GM21367 (cell line): ENCODE results near the gene KHDC3L.

Experiments
- ATAC-seq: cut with Tn5 transposase; IDR thresholded peaks from one replicate; pipeline ENCODE4 v1.9.1; 2021; ENCODE audit not compliant: unreplicated experiment

Gene KHDC3L, protein sequence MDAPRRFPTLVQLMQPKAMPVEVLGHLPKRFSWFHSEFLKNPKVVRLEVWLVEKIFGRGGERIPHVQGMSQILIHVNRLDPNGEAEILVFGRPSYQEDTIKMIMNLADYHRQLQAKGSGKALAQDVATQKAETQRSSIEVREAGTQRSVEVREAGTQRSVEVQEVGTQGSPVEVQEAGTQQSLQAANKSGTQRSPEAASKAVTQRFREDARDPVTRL

DNA sequence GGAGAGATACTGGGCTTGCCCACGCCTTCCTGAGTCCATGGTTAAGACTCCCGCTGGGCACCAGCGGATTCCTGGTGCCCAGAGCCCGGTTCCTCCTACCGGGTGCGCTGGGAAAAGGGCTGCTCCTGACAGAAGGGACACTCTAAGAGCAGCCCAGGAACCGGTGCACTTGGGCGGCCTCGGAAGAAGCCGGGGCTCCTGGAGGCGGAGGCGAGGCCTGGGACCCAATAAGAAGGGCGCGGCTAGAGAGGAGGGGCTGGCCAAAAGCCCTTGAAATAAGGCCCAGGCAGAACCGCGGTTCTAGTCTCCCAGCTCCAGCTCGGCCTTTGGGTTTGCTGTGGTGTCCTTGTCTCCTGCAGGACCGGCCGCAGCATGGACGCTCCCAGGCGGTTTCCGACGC lies at the start of gene KHDC3L:
Gene KHDC3L, plus strand, starts transcription at position 301 of the 400 bp plus-strand sequence. Its CDS starts 72 bp downstream, at position 373.
- ATAC-seq, result no peak

DNA sequence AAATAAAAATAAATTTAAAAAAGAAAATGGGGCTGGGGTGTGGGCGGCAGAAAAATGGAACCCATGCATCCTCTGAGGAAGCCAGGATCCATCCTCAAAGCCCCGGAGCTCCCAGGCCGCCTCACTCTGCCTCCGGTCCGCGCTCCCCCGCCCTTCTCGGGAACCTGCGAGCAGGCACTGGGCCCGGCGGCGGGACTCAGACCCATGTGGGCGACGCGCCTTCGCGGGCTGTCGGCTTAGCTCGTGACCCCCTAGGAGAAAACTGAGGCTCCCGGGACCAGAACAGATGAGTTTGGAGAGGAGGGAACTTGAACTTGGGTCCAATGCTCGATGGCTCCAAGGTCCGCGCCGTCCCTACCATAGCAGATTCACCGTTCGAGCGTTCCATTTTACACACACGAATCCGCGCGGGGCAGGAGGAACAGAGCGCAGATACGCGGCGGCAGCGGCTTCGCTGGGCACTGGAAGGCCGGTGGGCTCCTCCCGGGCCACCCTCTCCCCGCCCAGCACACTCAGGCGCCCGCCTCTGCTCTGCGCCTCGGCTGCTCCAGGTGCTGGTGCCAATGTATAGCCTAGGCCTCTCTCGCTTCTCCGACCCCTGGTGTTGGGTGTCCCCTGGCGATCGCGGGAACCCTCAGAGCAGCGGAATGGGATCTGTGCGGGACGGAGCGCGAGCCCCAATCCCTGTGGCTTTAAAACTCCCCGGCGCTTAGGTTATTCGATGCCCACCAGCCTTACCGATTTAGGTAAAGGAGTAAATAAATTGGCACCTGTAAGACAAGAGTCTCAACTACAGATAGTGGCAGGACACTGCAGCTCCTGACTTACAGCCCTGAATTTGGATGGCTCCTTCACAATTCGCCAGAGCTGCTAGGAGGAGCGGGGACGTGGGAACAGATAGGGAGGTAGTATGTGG lies 47.6 kb upstream of the KHDC3L start:
- no peak for ATAC-seq

GRCh38 chr6:73323323-73323722 lies 39.1 kb upstream of the KHDC3L start:
- no peak for ATAC-seq

DNA sequence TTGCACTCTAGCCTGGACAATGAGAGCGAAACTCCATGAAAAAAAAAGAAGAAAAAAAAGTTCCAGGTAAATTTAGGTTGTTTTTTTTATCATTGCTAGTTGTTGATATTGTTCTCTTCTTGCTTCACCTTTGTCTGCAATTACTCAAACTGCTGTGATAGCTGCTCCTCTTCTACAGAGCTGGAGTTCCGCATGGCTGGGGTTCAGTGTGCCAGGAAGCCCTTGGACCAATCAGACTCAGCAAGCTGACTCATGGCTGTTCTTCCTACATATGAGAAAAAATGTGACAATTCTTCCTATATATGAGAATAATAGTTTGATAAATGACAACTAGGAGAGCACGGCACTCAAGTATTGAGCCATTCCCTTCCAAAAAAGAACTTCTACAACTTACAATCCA lies 36.8 kb upstream of the KHDC3L start:
- ATAC-seq, result no peak

DNA sequence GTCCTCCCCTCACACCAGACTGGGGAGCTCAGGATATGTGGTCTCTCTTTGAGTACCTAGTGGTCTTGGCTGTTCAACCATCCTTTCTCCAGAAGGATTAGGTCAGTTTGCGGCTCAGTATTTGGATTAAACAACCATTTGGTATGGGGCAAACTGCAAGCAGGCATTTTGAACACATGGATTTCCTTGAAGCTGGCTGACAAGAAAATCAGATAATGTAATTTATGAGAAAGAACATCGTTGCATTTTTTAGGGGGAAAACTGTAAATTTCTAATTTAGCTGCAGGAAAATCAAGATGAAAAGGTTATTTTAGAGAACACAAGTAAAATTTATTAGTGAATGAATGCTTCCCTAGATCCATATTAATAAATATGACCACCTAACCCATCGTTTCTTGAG lies 33.7 kb upstream of the KHDC3L start:
- no peak for ATAC-seq

- peak; percentile 64 for ATAC-seq
Measured at GRCh38 chr6:73329201-73329600, 33.3 kb upstream of the KHDC3L start.

- ATAC-seq, result no peak
Measured at GRCh38 chr6:73339340-73339739, 23.1 kb upstream of the KHDC3L start.

- ATAC-seq, result no peak
Measured at GRCh38 chr6:73340048-73340447, 22.4 kb upstream of the KHDC3L start.

DNA sequence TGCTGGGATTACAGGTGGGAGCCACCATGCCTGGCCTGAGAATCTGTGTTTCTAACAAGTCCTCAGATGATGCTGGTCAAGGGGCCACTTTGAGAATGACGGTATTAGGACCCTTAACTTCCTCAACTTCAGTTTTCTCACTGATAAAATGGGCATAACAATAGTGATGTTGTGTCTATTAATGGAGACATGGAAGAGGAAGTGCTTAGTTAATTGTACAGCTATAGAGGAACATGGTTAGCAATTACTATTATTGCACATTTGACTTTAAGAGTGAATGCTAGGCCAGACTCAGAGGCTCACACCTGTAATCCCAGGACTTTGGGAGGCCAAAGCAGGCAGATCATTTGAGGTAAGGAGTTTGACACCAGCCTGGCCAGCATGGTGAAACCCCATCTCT lies 21.1 kb upstream of the KHDC3L start:
- no peak for ATAC-seq

DNA sequence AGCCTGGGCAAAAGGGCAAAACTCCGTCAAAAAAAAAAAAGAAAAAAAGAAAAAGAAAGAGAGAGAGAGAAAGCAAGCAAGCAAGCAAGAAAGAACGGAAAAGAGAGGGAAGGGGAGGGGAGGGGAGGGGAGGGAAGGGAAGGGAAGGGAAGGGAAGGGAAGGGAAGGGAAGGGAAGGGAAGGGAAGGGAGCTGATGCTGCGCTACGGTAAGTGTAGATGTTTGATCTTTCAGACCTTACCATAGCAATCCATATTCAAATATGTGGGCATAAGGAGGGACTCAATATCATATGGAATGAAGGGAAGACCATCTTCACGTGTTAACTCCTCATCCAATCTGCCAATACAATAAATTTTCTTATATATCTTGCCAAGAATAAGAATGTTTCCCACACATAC lies 20.3 kb upstream of the KHDC3L start:
- ATAC-seq, result no peak

GRCh38 chr6:73343164-73343563 lies 19.3 kb upstream of the KHDC3L start:
- ATAC-seq, result no peak

DNA sequence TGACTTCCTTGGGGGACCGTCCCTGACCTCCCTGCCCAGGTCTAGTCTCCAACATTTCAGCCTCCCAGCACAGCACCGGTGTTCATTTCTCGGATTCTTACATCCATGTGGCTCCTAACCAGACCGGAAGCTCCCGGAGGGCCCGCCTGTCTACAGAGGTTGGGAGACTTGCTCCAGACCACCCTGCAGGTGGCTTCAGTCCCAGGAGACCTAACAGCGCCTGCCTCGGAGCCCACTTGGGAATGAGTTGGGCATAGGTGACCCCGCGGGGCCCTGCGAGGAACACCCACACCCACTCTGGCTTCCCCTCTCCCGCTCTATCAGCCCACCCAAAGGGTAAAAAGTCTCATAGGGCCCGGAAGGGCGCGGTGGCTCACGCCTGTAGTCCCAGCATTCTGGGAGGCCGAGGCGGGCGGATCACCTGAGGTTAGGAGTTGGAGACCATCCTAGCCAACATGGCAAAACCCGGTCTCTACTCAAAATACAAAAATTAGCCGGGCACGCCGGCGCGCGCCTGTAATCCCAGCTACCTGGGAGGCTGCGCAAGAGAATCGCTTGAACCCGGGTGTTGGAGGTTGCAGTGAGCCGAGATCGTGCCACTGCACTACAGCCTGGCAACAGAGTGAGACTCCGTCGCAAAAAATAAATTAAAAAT lies 13.8 kb upstream of the KHDC3L start:
- ATAC-seq, result no peak

GRCh38 chr6:73349311-73349710 lies 13.1 kb upstream of the KHDC3L start:
- ATAC-seq, result no peak

- no peak for ATAC-seq
Measured at GRCh38 chr6:73353636-73354593, 8.5 kb upstream of the KHDC3L start, which contains the start of gene DPPA5. Gene DPPA5, minus strand, starts transcription at chr6:73354276. Its CDS starts 51 bp downstream, at chr6:73354225.

DNA sequence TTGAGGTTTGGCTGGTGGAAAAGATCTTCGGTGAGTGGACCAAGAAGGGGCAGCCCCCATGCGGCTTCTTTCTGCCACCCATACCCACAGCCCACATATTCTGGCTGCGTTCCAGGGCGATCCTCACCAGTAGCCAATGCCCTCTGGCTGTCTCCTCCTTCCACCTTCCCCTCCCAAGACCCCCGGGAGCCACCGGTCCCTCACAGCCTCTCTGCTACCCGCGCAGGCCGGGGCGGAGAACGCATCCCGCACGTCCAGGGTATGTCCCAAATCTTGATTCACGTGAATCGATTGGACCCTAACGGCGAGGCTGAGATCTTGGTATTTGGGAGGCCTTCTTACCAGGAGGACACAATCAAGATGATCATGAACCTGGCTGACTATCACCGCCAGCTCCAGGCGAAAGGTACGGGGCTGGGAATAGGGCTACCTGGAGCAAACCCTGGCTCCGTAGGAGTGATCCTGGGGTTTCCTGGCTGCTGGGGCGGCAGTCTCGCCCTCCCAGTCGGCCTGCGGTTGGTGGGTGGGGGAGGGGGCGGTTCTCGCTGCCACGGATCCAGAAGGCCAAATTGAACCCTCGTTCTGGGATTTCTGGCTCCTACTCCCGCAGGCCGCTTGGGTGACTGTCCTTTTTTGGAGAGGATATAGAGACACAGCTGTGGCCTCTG lies 545 bp downstream of the KHDC3L start:
- ATAC-seq, result no peak

- ATAC-seq, result no peak
Measured at GRCh38 chr6:73363537-73363875, 1.0 kb downstream of the KHDC3L start.

DNA sequence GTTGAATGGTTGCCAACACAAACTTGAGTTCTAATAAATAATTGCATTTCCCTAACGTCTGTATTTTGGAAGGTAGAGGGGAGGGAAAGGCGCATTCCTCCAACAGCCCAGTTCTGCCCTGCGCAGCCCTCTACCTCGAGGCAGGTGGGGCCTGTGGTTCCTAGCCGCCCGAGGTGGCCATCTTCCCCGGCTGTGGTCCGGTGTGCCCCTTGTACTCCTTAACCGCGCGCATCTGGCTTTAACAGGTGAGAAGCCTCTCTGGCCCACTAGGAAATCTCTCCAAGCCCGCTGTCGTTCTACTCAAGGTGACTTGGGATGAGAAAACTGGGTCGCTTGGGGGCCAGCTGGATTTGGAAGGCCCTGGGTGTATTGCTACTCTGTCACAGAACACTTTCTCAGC lies 1.7 kb downstream of the KHDC3L start:
- no peak for ATAC-seq

GRCh38 chr6:73364549-73364948 lies 2.1 kb downstream of the KHDC3L start:
- ATAC-seq, result no peak

DNA sequence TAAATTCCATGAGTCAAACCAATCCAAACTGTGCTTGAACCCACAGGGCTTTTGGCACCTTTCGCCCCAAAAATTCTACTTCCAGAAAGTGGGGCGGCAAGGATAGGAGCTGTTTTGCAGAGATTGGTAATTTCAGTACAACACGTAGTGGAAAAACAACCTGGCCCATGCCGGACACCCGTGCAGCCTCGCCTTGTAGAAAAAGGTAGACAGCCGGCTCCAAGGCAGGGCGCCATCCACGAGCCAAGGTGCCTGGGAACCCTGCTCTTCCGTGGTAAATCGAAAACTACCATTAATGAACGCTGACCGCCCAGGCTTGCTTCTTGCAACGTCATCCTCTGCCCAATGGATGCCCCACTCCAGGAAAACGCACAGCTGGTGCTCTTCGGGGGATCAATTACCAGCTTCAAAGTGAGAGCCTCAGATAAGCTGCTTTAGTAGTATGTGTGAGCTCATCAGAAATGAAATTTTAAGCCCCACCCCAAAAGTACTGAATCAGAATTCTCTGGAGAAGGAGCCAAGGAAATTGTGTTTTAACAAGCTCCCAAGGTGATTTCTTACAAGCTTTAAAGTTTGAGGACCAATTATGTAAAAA lies 5.4 kb downstream of the KHDC3L start:
- ATAC-seq, result no peak

GRCh38 chr6:73368675-73369074 lies 6.2 kb downstream of the KHDC3L start:
- no peak for ATAC-seq
